BE2C (cell line): ENCODE results near the gene KRT2.

Source experiments
- DNase-seq: peaks from one replicate; pipeline ENCODE4 v3.0.0-alpha.2; 2020
- H3K27me3 ChIP-seq: fragments of 250-450 bp; sonication (Bioruptor Pico); 2 replicates; pipeline ENCODE4 v1.5.1; 2020; ENCODE audit warnings: mild to moderate bottlenecking
- H3K36me3 ChIP-seq: fragments of 250-450 bp; sonication (Bioruptor Pico); 2 replicates; pipeline ENCODE4 v1.5.1; 2020; ENCODE audit warnings: mild to moderate bottlenecking
- H3K4me1 ChIP-seq: fragments of 250-450 bp; sonication (Bioruptor Pico); 2 replicates; pipeline ENCODE4 v1.5.1; 2020
- H3K4me3 ChIP-seq: 2 replicates; pipeline ENCODE4 v1.5.1; 2011; ENCODE audit warnings: low read depth, low read length
- H3K9me3 ChIP-seq: fragments of 250-450 bp; sonication (Bioruptor Pico); 2 replicates; pipeline ENCODE4 v1.5.1; 2020
- CTCF ChIP-seq: IDR thresholded peaks from 2 replicates; pipeline ENCODE4 v1.5.1; 2012; ENCODE audit warnings: mild to moderate bottlenecking, low read depth, low read length

KRT2 gene

GRCh38 chr12:52660934-52661499 lies 9.0 kb upstream of the KRT2 start:
- Histone ChIP-seq H3K27me3 (peaks cover 24% of the 10 kb centered on the region), H3K4me1 (no peaks in the 10 kb centered on the region), H3K9me3 (no peaks in the 10 kb centered on the region), H3K4me3 (no peak overlapping the region), H3K36me3 (no peaks in the 10 kb centered on the region)
- DNase-seq = no peak
- TF ChIP-seq CTCF = no peak

GRCh38 chr12:52659951-52660350 lies 7.9 kb upstream of the KRT2 start:
- Histone ChIP-seq H3K4me3 (no peak overlapping the region), H3K27me3 (peaks cover 21% of the 10 kb centered on the region), H3K4me1 (no peaks in the 10 kb centered on the region), H3K9me3 (no peaks in the 10 kb centered on the region), H3K36me3 (no peaks in the 10 kb centered on the region)
- no peak for DNase-seq
- TF ChIP-seq CTCF = no peak

- H3K4me1 ChIP-seq = no peaks in the 10 kb centered on the region
- no peaks in the 10 kb centered on the region for H3K36me3 ChIP-seq
- H3K27me3 ChIP-seq = peaks cover 21% of the 10 kb centered on the region
- no peak for TF ChIP-seq CTCF
- no peaks in the 10 kb centered on the region for H3K9me3 ChIP-seq
- H3K4me3 ChIP-seq = no peak overlapping the region
- no peak for DNase-seq
Measured at GRCh38 chr12:52659395-52659794, 7.4 kb upstream of the KRT2 start.

- Histone ChIP-seq H3K4me1 (no peaks in the 10 kb centered on the region), H3K27me3 (peaks cover 21% of the 10 kb centered on the region)
Measured at GRCh38 chr12:52658196-52658595, 6.2 kb upstream of the KRT2 start.

GRCh38 chr12:52657250-52657902 lies 5.4 kb upstream of the KRT2 start:
- DNase-seq = no peak
- Histone ChIP-seq H3K4me1 (no peaks in the 10 kb centered on the region), H3K4me3 (no peak overlapping the region), H3K9me3 (no peaks in the 10 kb centered on the region), H3K36me3 (no peaks in the 10 kb centered on the region), H3K27me3 (peaks cover 21% of the 10 kb centered on the region)
- no peak for TF ChIP-seq CTCF

More at GRCh38 chr12:52658196-52658595, 6.2 kb upstream of the KRT2 start:
- DNase-seq = no peak
- Histone ChIP-seq H3K9me3 (no peaks in the 10 kb centered on the region), H3K4me3 (no peak overlapping the region), H3K36me3 (no peaks in the 10 kb centered on the region)
- no peak for TF ChIP-seq CTCF

GRCh38 chr12:52656616-52657015 lies 4.6 kb upstream of the KRT2 start:
- TF ChIP-seq CTCF = no peak

More at GRCh38 chr12:52656616-52657015, 4.6 kb upstream of the KRT2 start:
- DNase-seq = no peak
- Histone ChIP-seq H3K4me1 (no peaks in the 10 kb centered on the region), H3K27me3 (peaks cover 21% of the 10 kb centered on the region), H3K9me3 (no peaks in the 10 kb centered on the region), H3K36me3 (no peaks in the 10 kb centered on the region), H3K4me3 (no peak overlapping the region)
